ENCODE data around the gene SLC4A1AP.

The SLC4A1AP gene

DNA sequence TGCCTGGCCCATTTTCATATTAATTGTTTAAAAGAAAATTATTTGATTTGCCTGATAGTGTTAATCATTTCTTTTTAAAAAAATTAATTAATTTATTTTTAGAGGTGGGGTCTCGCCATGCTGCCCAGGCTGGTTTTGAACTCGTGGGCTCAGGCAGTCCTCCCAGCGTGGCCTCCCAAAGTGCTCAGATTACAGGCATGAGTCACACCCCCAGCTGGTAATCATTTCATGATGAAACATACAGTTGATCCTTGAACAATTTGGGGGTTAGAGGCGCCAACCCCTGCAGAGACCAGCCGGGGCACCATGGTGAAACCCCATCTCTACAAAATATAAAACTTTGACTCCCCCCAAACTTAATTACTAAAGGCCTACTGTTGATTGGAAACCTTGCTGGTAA lies 26.9 kb upstream of the SLC4A1AP start:
- H3K4me3 ChIP-seq (ENCODE audit: low read depth, low read length): no peak overlapping the region
- TF ChIP-seq, protein P1, sequence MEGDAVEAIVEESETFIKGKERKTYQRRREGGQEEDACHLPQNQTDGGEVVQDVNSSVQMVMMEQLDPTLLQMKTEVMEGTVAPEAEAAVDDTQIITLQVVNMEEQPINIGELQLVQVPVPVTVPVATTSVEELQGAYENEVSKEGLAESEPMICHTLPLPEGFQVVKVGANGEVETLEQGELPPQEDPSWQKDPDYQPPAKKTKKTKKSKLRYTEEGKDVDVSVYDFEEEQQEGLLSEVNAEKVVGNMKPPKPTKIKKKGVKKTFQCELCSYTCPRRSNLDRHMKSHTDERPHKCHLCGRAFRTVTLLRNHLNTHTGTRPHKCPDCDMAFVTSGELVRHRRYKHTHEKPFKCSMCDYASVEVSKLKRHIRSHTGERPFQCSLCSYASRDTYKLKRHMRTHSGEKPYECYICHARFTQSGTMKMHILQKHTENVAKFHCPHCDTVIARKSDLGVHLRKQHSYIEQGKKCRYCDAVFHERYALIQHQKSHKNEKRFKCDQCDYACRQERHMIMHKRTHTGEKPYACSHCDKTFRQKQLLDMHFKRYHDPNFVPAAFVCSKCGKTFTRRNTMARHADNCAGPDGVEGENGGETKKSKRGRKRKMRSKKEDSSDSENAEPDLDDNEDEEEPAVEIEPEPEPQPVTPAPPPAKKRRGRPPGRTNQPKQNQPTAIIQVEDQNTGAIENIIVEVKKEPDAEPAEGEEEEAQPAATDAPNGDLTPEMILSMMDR (IDR thresholded peaks at IDR 0.05; ENCODE audit: low read depth, low read length): no peak
- TF ChIP-seq, protein P2, sequence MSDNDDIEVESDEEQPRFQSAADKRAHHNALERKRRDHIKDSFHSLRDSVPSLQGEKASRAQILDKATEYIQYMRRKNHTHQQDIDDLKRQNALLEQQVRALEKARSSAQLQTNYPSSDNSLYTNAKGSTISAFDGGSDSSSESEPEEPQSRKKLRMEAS (IDR thresholded peaks at IDR 0.05; ENCODE audit: low read depth, low read length): no peak
- TF ChIP-seq POLR2A (IDR thresholded peaks at IDR 0.05; ENCODE audit: extremely low read depth, insufficient read length) (no peak), MYC (IDR thresholded peaks at IDR 0.05; ENCODE audit: low read depth, low read length) (no peak)
- peak; percentile 9 for DNase-seq (ENCODE audit: low read depth)

GRCh38 chr2:27638037-27638637 lies 25.6 kb upstream of the SLC4A1AP start:
- TF ChIP-seq POLR2A (IDR thresholded peaks at IDR 0.05; ENCODE audit: extremely low read depth, insufficient read length): no peak
- TF ChIP-seq, protein P2 (IDR thresholded peaks at IDR 0.05; ENCODE audit: low read depth, low read length): no peak
- no peak for TF ChIP-seq MYC (IDR thresholded peaks at IDR 0.05; ENCODE audit: low read depth, low read length)
- TF ChIP-seq, protein P1 (IDR thresholded peaks at IDR 0.05; ENCODE audit: low read depth, low read length): no peak
- no peak overlapping the region for H3K4me3 ChIP-seq (ENCODE audit: low read depth, low read length)
- DNase-seq (ENCODE audit: low read depth): no peak

GRCh38 chr2:27638709-27639108 lies 25.0 kb upstream of the SLC4A1AP start:
- no peak for DNase-seq (ENCODE audit: low read depth)

DNA sequence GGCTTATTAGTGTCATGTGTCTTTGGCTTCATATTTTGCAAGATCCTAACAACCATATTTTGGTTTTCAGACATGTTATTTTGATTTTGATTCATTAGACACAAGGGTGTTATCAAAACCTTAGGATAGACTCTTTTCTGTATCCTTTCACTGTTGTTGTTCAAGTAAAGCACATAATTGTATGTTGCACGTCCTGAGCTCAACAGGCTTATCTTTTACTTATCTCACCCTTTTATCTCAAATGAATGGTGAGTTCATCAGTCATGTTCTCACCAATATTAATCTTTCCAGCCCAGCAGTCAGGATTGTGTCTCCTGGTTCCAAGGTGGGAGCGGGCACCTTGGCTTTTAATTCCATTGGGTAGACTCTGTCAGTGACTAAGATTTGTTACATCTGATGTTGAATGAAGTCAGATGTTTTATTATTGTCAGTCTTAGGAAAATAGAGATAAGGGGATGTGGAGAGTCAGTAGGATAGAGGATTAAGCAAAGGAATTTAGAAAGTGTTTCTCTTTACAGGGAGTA lies 22.9 kb upstream of the SLC4A1AP start:
- TF ChIP-seq POLR2A (IDR thresholded peaks at IDR 0.05; ENCODE audit: extremely low read depth, insufficient read length): no peak
- no peak for TF ChIP-seq MYC (IDR thresholded peaks at IDR 0.05; ENCODE audit: low read depth, low read length)
- TF ChIP-seq, protein P1 (IDR thresholded peaks at IDR 0.05; ENCODE audit: low read depth, low read length): no peak
- TF ChIP-seq, protein P2 (IDR thresholded peaks at IDR 0.05; ENCODE audit: low read depth, low read length): no peak
- no peak for DNase-seq (ENCODE audit: low read depth)
- H3K4me3 ChIP-seq (ENCODE audit: low read depth, low read length): no peak overlapping the region

More at GRCh38 chr2:27638709-27639108, 25.0 kb upstream of the SLC4A1AP start:
- H3K4me3 ChIP-seq (ENCODE audit: low read depth, low read length): no peak overlapping the region
- no peak for TF ChIP-seq POLR2A (IDR thresholded peaks at IDR 0.05; ENCODE audit: extremely low read depth, insufficient read length)
- TF ChIP-seq MYC (IDR thresholded peaks at IDR 0.05; ENCODE audit: low read depth, low read length): no peak
- TF ChIP-seq, protein P2 (IDR thresholded peaks at IDR 0.05; ENCODE audit: low read depth, low read length): no peak
- TF ChIP-seq, protein P1 (IDR thresholded peaks at IDR 0.05; ENCODE audit: low read depth, low read length): no peak

GRCh38 chr2:27645197-27645596 lies 18.5 kb upstream of the SLC4A1AP start:
- H3K4me3 ChIP-seq (ENCODE audit: low read depth, low read length): no peak overlapping the region
- TF ChIP-seq, protein P2 (IDR thresholded peaks at IDR 0.05; ENCODE audit: low read depth, low read length): no peak
- TF ChIP-seq, protein P1 (IDR thresholded peaks at IDR 0.05; ENCODE audit: low read depth, low read length): no peak
- no peak for TF ChIP-seq MYC (IDR thresholded peaks at IDR 0.05; ENCODE audit: low read depth, low read length)
- no peak for TF ChIP-seq POLR2A (IDR thresholded peaks at IDR 0.05; ENCODE audit: extremely low read depth, insufficient read length)
- DNase-seq (ENCODE audit: low read depth): no peak

Data from NB4 (cell line).